Ammon's horn (tissue), 1 donor: Measurements from ENCODE around the gene TMCC2.
A peak's percentile ranks its signal among the peaks of the same experiment; 100 is the strongest.

ENCODE experiments used
- DNase-seq: peaks from one replicate; pipeline ENCODE4 v3.0.0-alpha.2; 2016; ENCODE audit warnings: low spot score

Gene TMCC2

GRCh38 chr1:205303247-205303888, 75.6 kb downstream of the TMCC2 start:
- DNase-seq: no peak

GRCh38 chr1:205304046-205304694, 76.4 kb downstream of the TMCC2 start:
- DNase-seq: no peak

- DNase-seq: no peak
These were observed 76.9 kb downstream of the TMCC2 start for GRCh38 chr1:205304695-205305070.

- DNase-seq: no peak
These were observed 79.3 kb downstream of the TMCC2 start for GRCh38 chr1:205306929-205307566.

GRCh38 chr1:205309741-205310140, 82.0 kb downstream of the TMCC2 start:
- DNase-seq: no peak

- no peak for DNase-seq
These were observed 83.4 kb downstream of the TMCC2 start for GRCh38 chr1:205310976-205311704.

- DNase-seq: no peak
These were observed 85.3 kb downstream of the TMCC2 start for GRCh38 chr1:205312866-205313562.

GRCh38 chr1:205313563-205314308, 86.0 kb downstream of the TMCC2 start:
- DNase-seq: peak; percentile 77

- DNase-seq: no peak
These were observed 87.4 kb downstream of the TMCC2 start for GRCh38 chr1:205315008-205315618.

- DNase-seq: no peak
These were observed 88.4 kb downstream of the TMCC2 start for GRCh38 chr1:205316161-205316566.

- peak; percentile 65 for DNase-seq
These were observed 89.7 kb downstream of the TMCC2 start for GRCh38 chr1:205317311-205317917.

- no peak for DNase-seq
These were observed 90.7 kb downstream of the TMCC2 start for GRCh38 chr1:205318231-205318991.

GRCh38 chr1:205319081-205320018, 91.6 kb downstream of the TMCC2 start:
- DNase-seq: no peak

- DNase-seq: peak; percentile 94
These were observed 93.6 kb downstream of the TMCC2 start, which contains the start of gene NUAK2 for GRCh38 chr1:205321162-205321958. TSS of gene NUAK2 (minus strand) at chr1:205321745. CDS start at chr1:205321628, 117 bp downstream.

GRCh38 chr1:205321959-205322283, 94.2 kb downstream of the TMCC2 start:
- no peak for DNase-seq
